ENCODE data around the gene PTPRA.
A peak's percentile ranks its signal among the peaks of the same experiment; 100 is the strongest.

Gene PTPRA

GRCh38 chr20:2942439-2942838 lies 69.2 kb downstream of the PTPRA start:
- peak; percentile 75 for DNase-seq (ENCODE audit: low read depth)
- TF ChIP-seq, protein P1, sequence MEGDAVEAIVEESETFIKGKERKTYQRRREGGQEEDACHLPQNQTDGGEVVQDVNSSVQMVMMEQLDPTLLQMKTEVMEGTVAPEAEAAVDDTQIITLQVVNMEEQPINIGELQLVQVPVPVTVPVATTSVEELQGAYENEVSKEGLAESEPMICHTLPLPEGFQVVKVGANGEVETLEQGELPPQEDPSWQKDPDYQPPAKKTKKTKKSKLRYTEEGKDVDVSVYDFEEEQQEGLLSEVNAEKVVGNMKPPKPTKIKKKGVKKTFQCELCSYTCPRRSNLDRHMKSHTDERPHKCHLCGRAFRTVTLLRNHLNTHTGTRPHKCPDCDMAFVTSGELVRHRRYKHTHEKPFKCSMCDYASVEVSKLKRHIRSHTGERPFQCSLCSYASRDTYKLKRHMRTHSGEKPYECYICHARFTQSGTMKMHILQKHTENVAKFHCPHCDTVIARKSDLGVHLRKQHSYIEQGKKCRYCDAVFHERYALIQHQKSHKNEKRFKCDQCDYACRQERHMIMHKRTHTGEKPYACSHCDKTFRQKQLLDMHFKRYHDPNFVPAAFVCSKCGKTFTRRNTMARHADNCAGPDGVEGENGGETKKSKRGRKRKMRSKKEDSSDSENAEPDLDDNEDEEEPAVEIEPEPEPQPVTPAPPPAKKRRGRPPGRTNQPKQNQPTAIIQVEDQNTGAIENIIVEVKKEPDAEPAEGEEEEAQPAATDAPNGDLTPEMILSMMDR (conservative IDR thresholded peaks at IDR 0.05; ENCODE audit: low read depth, low read length), result no peak
- no peak overlapping the region for H3K4me3 ChIP-seq (ENCODE audit: low read depth, low read length)

- H3K4me3 ChIP-seq (ENCODE audit: low read depth, low read length), result no peak overlapping the region
- TF ChIP-seq, protein P1 (conservative IDR thresholded peaks at IDR 0.05; ENCODE audit: low read depth, low read length), result no peak
- DNase-seq (ENCODE audit: low read depth), result peak; percentile 95
These were observed 74.0 kb downstream of the PTPRA start for GRCh38 chr20:2946988-2947961.

- no peak for DNase-seq (ENCODE audit: low read depth)
- TF ChIP-seq, protein P1 (conservative IDR thresholded peaks at IDR 0.05; ENCODE audit: low read depth, low read length), result no peak
These were observed 75.7 kb downstream of the PTPRA start for GRCh38 chr20:2948968-2949367.

DNA sequence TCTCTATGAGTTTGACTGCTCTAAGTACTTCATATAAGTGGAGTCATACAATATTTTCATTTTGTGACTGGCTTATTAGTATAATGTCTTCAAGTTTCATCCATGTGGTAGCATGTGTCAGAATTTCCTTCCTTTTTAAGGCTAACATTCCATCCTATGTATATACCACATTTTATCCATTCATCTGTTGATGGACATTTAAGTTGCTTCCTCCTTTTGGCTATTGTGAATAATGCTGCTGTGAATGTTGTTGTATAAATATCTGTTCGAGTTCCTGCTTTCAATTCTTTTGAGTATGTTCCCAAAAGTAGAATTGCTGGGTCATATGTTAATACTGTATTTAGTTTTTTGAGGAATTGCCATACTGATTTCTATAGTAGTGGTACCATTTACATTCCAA lies 79.5 kb downstream of the PTPRA start:
- H3K4me3 ChIP-seq (ENCODE audit: low read depth, low read length), result no peak overlapping the region
- TF ChIP-seq, protein P1 (conservative IDR thresholded peaks at IDR 0.05; ENCODE audit: low read depth, low read length), result no peak
- no peak for DNase-seq (ENCODE audit: low read depth)

More at GRCh38 chr20:2948968-2949367, 75.7 kb downstream of the PTPRA start:
- H3K4me3 ChIP-seq (ENCODE audit: low read depth, low read length), result no peak overlapping the region

- peak; percentile 16 for DNase-seq (ENCODE audit: low read depth)
- H3K4me3 ChIP-seq (ENCODE audit: low read depth, low read length), result no peak overlapping the region
- TF ChIP-seq, protein P1 (conservative IDR thresholded peaks at IDR 0.05; ENCODE audit: low read depth, low read length), result no peak
These were observed 82.1 kb downstream of the PTPRA start for GRCh38 chr20:2955257-2955970.

DNA sequence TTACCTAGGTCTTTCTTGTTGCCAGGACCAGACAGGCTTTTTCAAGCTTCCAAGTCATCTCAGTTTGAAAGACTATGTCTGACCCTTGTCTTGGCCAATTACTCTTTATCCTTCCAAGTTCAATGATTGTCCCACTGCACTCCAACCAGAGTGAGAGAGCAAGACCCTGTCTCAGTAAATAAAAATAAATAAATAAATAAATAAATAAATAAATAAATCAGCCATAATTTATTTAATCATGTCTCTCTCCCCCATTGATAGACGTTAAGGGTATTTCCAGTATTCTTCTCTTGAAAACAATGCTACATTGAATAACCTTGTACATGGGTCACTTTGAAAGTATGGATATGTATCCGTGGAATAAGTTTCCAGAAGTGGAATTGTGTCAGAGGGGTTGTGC lies 83.2 kb downstream of the PTPRA start:
- no peak overlapping the region for H3K4me3 ChIP-seq (ENCODE audit: low read depth, low read length)
- no peak for DNase-seq (ENCODE audit: low read depth)
- TF ChIP-seq, protein P1 (conservative IDR thresholded peaks at IDR 0.05; ENCODE audit: low read depth, low read length), result no peak

Measured in choroid plexus epithelial cell (primary cell).